Right atrium auricular region (tissue), 2 donors: ENCODE measurements around the gene PRRX2. TPM values are rescaled to one million over a fixed set of nuclear protein-coding genes. Genes with fewer than 3 reads are reported as not detected.

Experiments
- DNase-seq: peaks from one replicate; pipeline ENCODE4 v3.0.0-alpha.2; 2019; ENCODE audit warnings: low spot score
- H3K27ac ChIP-seq, 2 donors: fragments of 200-600 bp; sonication (generic); 1 replicate in 1 of 2; 2 replicates in 1 of 2; pipeline ENCODE4 v1.5.1; 2016 to 2019
- H3K27me3 ChIP-seq, 2 donors: fragments of 200-600 bp; sonication (generic); one replicate each; pipeline versions ENCODE4 v1.5.1 to v1.6.0; 2017 to 2019
- H3K36me3 ChIP-seq: fragments of 200-600 bp; sonication (generic); one replicate; pipeline ENCODE4 v1.5.1; 2016
- H3K4me1 ChIP-seq, 2 donors: fragments of 200-600 bp; sonication (generic); one replicate each; pipeline versions ENCODE4 v1.5.1 to v1.6.0; 2017 to 2019
- H3K4me3 ChIP-seq, 2 donors: fragments of 200-600 bp; sonication (generic); 1 replicate in 1 of 2; 2 replicates in 1 of 2; pipeline ENCODE4 v1.5.1; 2017 to 2019; ENCODE audit warnings: mild to moderate bottlenecking in 1 of 2, moderate library complexity in 1 of 2
- H3K9me3 ChIP-seq, 2 donors: fragments of 200-600 bp; sonication (generic); one replicate each; pipeline ENCODE4 v1.5.1; 2019
- CTCF ChIP-seq, 2 donors: fragments of 200-600 bp; sonication (generic); IDR thresholded peaks; one replicate each; pipeline ENCODE4 v1.5.1; 2019; ENCODE audit warnings: antibody characterized with exemption in 2 of 2
- total RNA-seq, 2 donors: library from RNA; depleted of rRNA; stranded (reverse); fragments of >200 nt; gene quantifications; one replicate each; pipeline ENCODE4 v1.1.0, GENCODE V29; 2016

PRRX2 gene
- total RNA-seq, 2 donors from 2014 or later, result 1.1 to 6.9 TPM

DNA sequence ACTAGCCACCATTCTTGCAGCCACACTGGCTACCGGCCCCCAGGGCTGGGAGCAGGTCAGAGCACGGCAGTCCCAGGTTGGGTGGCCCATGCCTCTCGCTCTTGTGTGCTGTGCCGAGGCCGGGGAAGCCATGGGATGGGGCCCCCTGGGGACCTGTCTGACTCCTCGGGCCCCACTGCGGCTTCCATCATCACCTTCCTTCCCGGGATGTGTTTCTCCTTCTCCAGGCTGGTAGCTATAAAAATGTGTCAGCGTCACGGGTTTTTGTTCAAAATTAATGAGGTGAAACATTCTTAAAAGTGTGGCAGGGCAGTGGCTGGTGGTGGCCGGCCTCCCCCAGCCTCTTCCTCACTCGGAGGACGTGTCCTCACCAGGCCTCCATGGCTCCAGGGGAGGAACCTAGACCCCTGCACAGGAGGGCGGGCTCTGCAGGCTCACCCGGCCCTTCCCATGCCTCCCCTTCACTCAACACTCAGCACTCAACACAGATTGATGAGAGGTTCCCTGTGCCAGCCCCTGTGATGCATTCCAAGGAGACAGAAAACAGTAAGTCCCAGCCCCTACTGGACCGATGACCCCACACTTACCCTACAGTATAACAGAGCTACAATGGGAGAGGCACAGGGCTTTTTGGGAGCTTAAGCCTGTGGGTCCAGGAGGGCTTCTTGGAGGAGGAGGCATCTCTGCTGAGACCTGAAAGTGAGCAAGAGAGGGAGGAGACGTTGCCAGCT lies 44.2 kb downstream of the PRRX2 start:
- DNase-seq, result no peak
- peaks cover 0 to 12% of the 10 kb centered on the region in 2 donors for H3K4me1 ChIP-seq
- H3K4me3 ChIP-seq, result no peak overlapping the region
- no peak for TF ChIP-seq CTCF (IDR thresholded peaks at IDR 0.05)
- H3K27me3 ChIP-seq, result no peaks in the 10 kb centered on the region
- H3K27ac ChIP-seq, result no peak overlapping the region
- no peaks in the 10 kb centered on the region for H3K9me3 ChIP-seq
- H3K36me3 ChIP-seq, result no peaks in the 10 kb centered on the region

DNA sequence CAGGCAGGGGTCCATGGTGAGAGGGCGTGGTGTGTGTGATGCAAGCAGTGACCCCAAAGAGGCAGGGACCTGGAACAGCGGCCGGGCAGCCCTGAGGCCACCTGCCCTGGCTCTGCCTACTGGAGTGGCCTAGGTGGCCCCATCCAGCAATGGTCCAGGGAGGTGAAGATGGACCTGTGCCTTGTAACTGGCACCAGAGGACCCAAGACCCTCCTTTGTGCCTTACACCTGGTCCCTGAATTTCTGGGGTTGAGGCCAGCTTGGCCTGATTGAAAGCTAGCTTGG lies 44.7 kb downstream of the PRRX2 start:
- H3K36me3 ChIP-seq, result no peaks in the 10 kb centered on the region
- peaks cover 0 to 12% of the 10 kb centered on the region in 2 donors for H3K4me1 ChIP-seq
- no peaks in the 10 kb centered on the region for H3K27me3 ChIP-seq
- TF ChIP-seq CTCF (IDR thresholded peaks at IDR 0.05), result no peak
- no peaks in the 10 kb centered on the region for H3K9me3 ChIP-seq
- no peak for DNase-seq
- H3K27ac ChIP-seq, result no peak overlapping the region
- no peak overlapping the region for H3K4me3 ChIP-seq

- Histone ChIP-seq H3K36me3 (no peaks in the 10 kb centered on the region), H3K27ac (peak overlapping the region; percentile 60 to 63), H3K4me1 (peaks cover 0 to 12% of the 10 kb centered on the region in 2 donors), H3K4me3 (no peak overlapping the region), H3K27me3 (no peaks in the 10 kb centered on the region), H3K9me3 (no peaks in the 10 kb centered on the region)
- DNase-seq, result no peak
- TF ChIP-seq CTCF (IDR thresholded peaks at IDR 0.05), result no peak
Measured at GRCh38 chr9:129712634-129713401, 47.4 kb downstream of the PRRX2 start.

DNA sequence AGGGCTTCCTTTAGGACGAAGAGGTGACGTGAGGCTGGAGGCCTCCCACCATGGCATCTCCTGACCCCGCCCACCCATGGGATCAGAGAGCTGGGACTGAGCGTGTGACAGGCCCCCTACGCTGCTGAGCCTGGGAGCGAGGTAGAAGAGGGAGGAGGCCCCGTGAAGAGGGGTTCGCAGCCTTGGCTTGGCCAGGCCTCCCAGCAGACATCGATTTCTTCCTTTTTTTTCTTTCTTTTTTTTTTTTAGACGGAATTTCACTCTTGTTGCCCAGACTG lies 47.9 kb downstream of the PRRX2 start:
- no peaks in the 10 kb centered on the region for H3K27me3 ChIP-seq
- H3K4me3 ChIP-seq, result no peak overlapping the region
- H3K9me3 ChIP-seq, result no peaks in the 10 kb centered on the region
- no peak for DNase-seq
- H3K27ac ChIP-seq, result no peak overlapping the region
- peaks cover 0 to 12% of the 10 kb centered on the region in 2 donors for H3K4me1 ChIP-seq
- TF ChIP-seq CTCF (IDR thresholded peaks at IDR 0.05), result no peak
- no peaks in the 10 kb centered on the region for H3K36me3 ChIP-seq

DNA sequence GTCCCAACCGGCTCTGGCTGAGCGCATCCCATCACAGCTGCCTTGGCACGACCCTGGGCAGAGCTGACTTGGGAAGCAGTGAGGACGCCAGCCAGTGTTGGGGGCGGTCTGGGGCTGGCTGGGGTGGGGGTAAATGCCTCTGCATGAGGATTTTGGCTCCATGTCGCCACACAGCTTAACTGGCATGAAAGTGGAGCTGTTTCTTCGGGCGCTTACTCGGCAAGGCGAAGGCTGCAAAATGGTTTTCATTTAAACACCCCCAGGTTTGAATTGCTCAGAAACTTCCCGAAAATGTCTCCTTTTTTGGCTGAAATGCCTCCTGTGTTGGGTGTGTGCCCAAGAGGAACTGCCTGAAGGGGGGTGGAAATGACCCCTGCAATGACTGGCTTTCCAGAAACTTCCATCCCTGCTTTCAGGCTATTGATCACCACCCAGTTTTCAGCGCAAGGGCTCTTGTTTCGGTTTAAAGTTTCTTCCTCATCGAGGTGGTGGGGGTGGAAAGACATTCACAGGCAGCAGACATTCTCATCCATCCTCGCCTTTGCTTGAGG lies 49.1 kb downstream of the PRRX2 start:
- no peaks in the 10 kb centered on the region for H3K9me3 ChIP-seq
- no peak for DNase-seq
- no peak overlapping the region for H3K27ac ChIP-seq
- no peaks in the 10 kb centered on the region for H3K36me3 ChIP-seq
- no peak for TF ChIP-seq CTCF (IDR thresholded peaks at IDR 0.05)
- no peaks in the 10 kb centered on the region for H3K27me3 ChIP-seq
- H3K4me1 ChIP-seq, result peaks cover 0 to 12% of the 10 kb centered on the region in 2 donors
- no peak overlapping the region for H3K4me3 ChIP-seq
